SK-N-SH (cell line): ENCODE results near the gene DENND5B. TPM values are rescaled to one million over a fixed set of nuclear protein-coding genes. Genes with fewer than 3 reads are reported as not detected.

Experiments
- CTCF ChIA-PET: fragments of 300-600, 350-600 bp; formaldehyde crosslinking; extraction: SDS; loops from one replicate; lab custom pipeline; 2021; lab: Yijun Ruan, JAX
- POLR2A ChIA-PET: fragments of 350-600 bp; sonication (Branson Sonifier 250); formaldehyde crosslinking; extraction: SDS; loops from one replicate; lab custom pipeline; 2020; ENCODE audit warnings: antibody characterized with exemption, inconsistent platforms; lab: Yijun Ruan, JAX
- DNase-seq: peaks from one replicate; pipeline ENCODE4 v3.0.0; 2012
- H2AFZ ChIP-seq: fragments of 200-600 bp; sonication (generic); 2 replicates; pipeline ENCODE4 v1.8.1; 2016; ENCODE audit warnings: antibody characterized with exemption, mild to moderate bottlenecking, low read depth
- H3F3A ChIP-seq: fragments of 200-600 bp; sonication (generic); replicated peaks from 2 replicates; pipeline ENCODE3; 2016; ENCODE audit warnings: antibody characterized with exemption, mild to moderate bottlenecking; ENCODE audit not compliant: insufficient read depth
- H3K27ac ChIP-seq, 2 experiments: fragments of 200-500 bp in 1 of 2; fragments of 200-600 bp in 1 of 2; sonication (Bioruptor generic) in 1 of 2; sonication (generic), shearing (Covaris generic) in 1 of 2; 2 replicates each; pipeline versions ENCODE4 v1.5.1 to v1.6.1; 2014 to 2016; ENCODE audit warnings: low read depth in 2 of 2, inconsistent platforms in 1 of 2, low read length in 1 of 2, mild to moderate bottlenecking in 1 of 2, mixed read lengths in 1 of 2
- H3K27me3 ChIP-seq: fragments of 200-600 bp; sonication (generic), shearing (Covaris generic); 2 replicates; pipeline ENCODE4 v1.6.1; 2016; ENCODE audit warnings: mixed run types; ENCODE audit not compliant: insufficient read depth
- H3K36me3 ChIP-seq, 2 experiments: fragments of 200-500 bp in 1 of 2; fragments of 200-600 bp in 1 of 2; sonication (Bioruptor generic) in 1 of 2; sonication (generic) in 1 of 2; replicated peaks in 1 of 2; 2 replicates each; pipeline versions ENCODE3 to v1.5.1; 2014 to 2016; ENCODE audit warnings: low read length in 1 of 2, mild to moderate bottlenecking in 1 of 2; ENCODE audit not compliant: insufficient read depth in 2 of 2, control insufficient read depth in 1 of 2
- H3K4me1 ChIP-seq, 2 experiments: fragments of 200-500 bp in 1 of 2; fragments of 200-600 bp in 1 of 2; sonication (Bioruptor generic) in 1 of 2; sonication (generic), shearing (Covaris generic) in 1 of 2; 2 replicates each; pipeline versions ENCODE4 v1.5.1 to v1.6.1; 2014 to 2016; ENCODE audit warnings: low read depth in 1 of 2, low read length in 1 of 2, mixed run types in 1 of 2; ENCODE audit not compliant: insufficient read depth in 2 of 2, control insufficient read depth in 1 of 2
- H3K4me2 ChIP-seq: fragments of 200-600 bp; sonication (generic), shearing (Covaris generic); 2 replicates; pipeline ENCODE4 v1.6.1; 2017; ENCODE audit warnings: mixed run types
- H3K4me3 ChIP-seq, 2 experiments: fragments of 200-500 bp in 1 of 2; fragments of 200-600 bp in 1 of 2; sonication (Bioruptor generic) in 1 of 2; sonication (generic), shearing (Covaris generic) in 1 of 2; 2 replicates each; pipeline versions ENCODE4 v1.5.1 to v1.8.1; 2014 to 2016; ENCODE audit warnings: low read depth in 2 of 2, inconsistent platforms in 1 of 2, low read length in 1 of 2, mild to moderate bottlenecking in 1 of 2, mixed read lengths in 1 of 2, moderate library complexity in 1 of 2
- H3K79me2 ChIP-seq: fragments of 200-600 bp; sonication (generic); 2 replicates; pipeline ENCODE4 v1.8.1; 2017; ENCODE audit warnings: mild to moderate bottlenecking; ENCODE audit not compliant: insufficient read depth
- H3K9ac ChIP-seq: fragments of 200-600 bp; sonication (generic); 2 replicates; pipeline ENCODE4 v1.6.1; 2017; ENCODE audit warnings: mixed run types
- H3K9me2 ChIP-seq: fragments of 200-600 bp; sonication (generic); 2 replicates; pipeline ENCODE4 v1.6.1; 2017; ENCODE audit warnings: mixed run types
- H3K9me3 ChIP-seq: fragments of 200-600 bp; sonication (generic); 2 replicates; pipeline ENCODE4 v1.6.1; 2017; ENCODE audit warnings: mixed run types, mild to moderate bottlenecking, moderate library complexity
- H4K20me1 ChIP-seq: fragments of 200-600 bp; sonication (generic); 2 replicates; pipeline ENCODE4 v1.6.1; 2017; ENCODE audit warnings: mild to moderate bottlenecking, mixed run types; ENCODE audit not compliant: insufficient read depth
- CHD2 ChIP-seq: fragments of 150-350 bp; IDR thresholded peaks from 2 replicates; pipeline ENCODE4 v1.6.1; 2018; ENCODE audit warnings: low read length; ENCODE audit not compliant: partially characterized antibody
- CTCF ChIP-seq: fragments of 200-600 bp; sonication (generic); IDR thresholded peaks from 2 replicates; pipeline ENCODE4 v1.6.1; 2017; ENCODE audit warnings: antibody characterized with exemption, mild to moderate bottlenecking, moderate library complexity
- ELF1 ChIP-seq: IDR thresholded peaks from 2 replicates; pipeline ENCODE4 v1.4.0; 2012
- EP300 ChIP-seq, 2 experiments: IDR thresholded peaks; 2 replicates each; pipeline versions ENCODE4 v1.4.0 to v1.6.1; 2012; ENCODE audit warnings: borderline replicate concordance in 1 of 2, low read depth in 1 of 2, low read length in 1 of 2
- FOSL2 ChIP-seq: IDR thresholded peaks from 2 replicates; pipeline ENCODE4 v1.4.0; 2012; ENCODE audit warnings: low read depth, mild to moderate bottlenecking, moderate library complexity, borderline replicate concordance
- FOXJ3 ChIP-seq: sonication (generic); formaldehyde crosslinking; IDR thresholded peaks from 2 replicates; pipeline ENCODE4 v1.5.1; 2020; ENCODE audit warnings: mild to moderate bottlenecking, missing genetic modification reagents
- FOXM1 ChIP-seq: IDR thresholded peaks from 2 replicates; pipeline ENCODE4 v1.4.0; 2012; ENCODE audit warnings: low read depth, mild to moderate bottlenecking
- GATA2 ChIP-seq: sonication (generic); formaldehyde crosslinking; IDR thresholded peaks from 2 replicates; pipeline ENCODE4 v1.5.0; 2020; ENCODE audit warnings: mild to moderate bottlenecking, missing genetic modification reagents
- IRF3 ChIP-seq: fragments of 150-350 bp; IDR thresholded peaks from 2 replicates; pipeline ENCODE4 v1.6.1; 2016; ENCODE audit warnings: mild to moderate bottlenecking, low read depth, low read length
- MAX ChIP-seq: IDR thresholded peaks from 2 replicates; pipeline ENCODE4 v1.4.0; 2012; ENCODE audit warnings: low read depth
- MXI1 ChIP-seq: IDR thresholded peaks from 2 replicates; pipeline ENCODE4 v1.6.1; 2012; ENCODE audit warnings: mild to moderate bottlenecking, low read depth, low read length, improper control_type of control experiment
- NRF1 ChIP-seq: IDR thresholded peaks from 2 replicates; pipeline ENCODE4 v1.6.1; 2012; ENCODE audit warnings: low read depth, mild to moderate bottlenecking, low read length
- PBX3 ChIP-seq: IDR thresholded peaks from 2 replicates; pipeline ENCODE4; 2012
- RAD21 ChIP-seq: IDR thresholded peaks from 2 replicates; pipeline ENCODE4 v1.6.1; 2012; ENCODE audit warnings: mild to moderate bottlenecking, low read length
- REST ChIP-seq: IDR thresholded peaks from 2 replicates; pipeline ENCODE4 v1.6.1; 2012; ENCODE audit warnings: mild to moderate bottlenecking, low read depth, low read length, moderate library complexity
- RFX5 ChIP-seq: IDR thresholded peaks from 2 replicates; pipeline ENCODE4 v1.6.1; 2012; ENCODE audit warnings: mild to moderate bottlenecking, improper control_type of control experiment, low read length
- RXRA ChIP-seq: IDR thresholded peaks from 2 replicates; pipeline ENCODE4 v1.4.0; 2012; ENCODE audit warnings: low read depth, mild to moderate bottlenecking, borderline replicate concordance
- SMC3 ChIP-seq: IDR thresholded peaks from 2 replicates; pipeline ENCODE4 v1.6.1; 2012; ENCODE audit warnings: low read depth, low read length, improper control_type of control experiment
- TAF1 ChIP-seq: IDR thresholded peaks from 2 replicates; pipeline ENCODE4 v1.6.1; 2012; ENCODE audit warnings: low read depth, mild to moderate bottlenecking, low read length, moderate library complexity, borderline replicate concordance
- TEAD4 ChIP-seq: IDR thresholded peaks from 2 replicates; pipeline ENCODE4 v1.4.0; 2012; ENCODE audit warnings: mild to moderate bottlenecking, borderline replicate concordance; ENCODE audit not compliant: insufficient read depth
- YY1 ChIP-seq: IDR thresholded peaks from 2 replicates; pipeline ENCODE4 v1.4.0; 2012; ENCODE audit warnings: low read depth, mild to moderate bottlenecking
- ZBTB33 ChIP-seq: IDR thresholded peaks from 2 replicates; pipeline ENCODE4 v1.4.0; 2012; ENCODE audit warnings: low read depth, borderline replicate concordance
- WGBS: methylation state at CpG from one replicate; pipeline ENCODE4 v1.1.6; 2017; ENCODE audit warnings: low lambda C conversion rate; 5-methylcytosine and 5-hydroxymethylcytosine counted together
- polyA plus RNA-seq, 3 experiments: library from polyadenylated mRNA; depleted of rRNA; stranded (reverse); fragments of >200 nt; gene quantifications; 2 replicates each; pipeline ENCODE4 v1.2.3, GENCODE V29; 2012

The DENND5B gene
- polyA plus RNA-seq, 1 of the 3 experiments (the other 2 are of a cell fraction): 5.3 TPM

GRCh38 chr12:31506515-31507306 lies 84.2 kb downstream of the DENND5B start:
- H4K20me1 ChIP-seq: no peaks in the 10 kb centered on the region
- ChIA-PET CTCF (interaction anchor here (0.9 kb wide), 1 partner anchor 114 kb away, joined by 3 read pairs; no protein-coding TSS in a partner anchor), POLR2A (no interaction called here)
- no peak for DNase-seq
- H3K9me2 ChIP-seq: no peaks in the 10 kb centered on the region
- no peaks in the 10 kb centered on the region for H3K36me3 ChIP-seq
- peaks cover 6% of the 10 kb centered on the region; the same call in 1 of the 2 replicates for H3K9me3 ChIP-seq
- peaks cover 0 to 7% of the 10 kb centered on the region in 2 experiments; a peak in 2 of 4 replicates for H3K4me1 ChIP-seq
- peak overlapping the region; percentile 46 for H3K4me2 ChIP-seq
- peak overlapping the region; percentile 9; the same call in 1 of the 2 replicates for H3K9ac ChIP-seq
- peak overlapping the region; percentile 77 to 80 for H3K27ac ChIP-seq
- WGBS: 63% methylated on average over 9 of the region's 9 CpGs
- peaks cover 75% of the 10 kb centered on the region for H3K79me2 ChIP-seq
- H2AFZ ChIP-seq: no peak overlapping the region
- H3F3A ChIP-seq: peaks cover 25% of the 10 kb centered on the region
- H3K4me3 ChIP-seq: no peak overlapping the region
- no peaks in the 10 kb centered on the region for H3K27me3 ChIP-seq
- no peak for TF ChIP-seq IRF3
- TF ChIP-seq TAF1: no peak
- TF ChIP-seq NRF1: no peak
- no peak for TF ChIP-seq SMC3
- TF ChIP-seq RFX5: no peak
- peak; percentile 47; the same call in 1 of the 2 replicates for TF ChIP-seq RXRA
- no peak for TF ChIP-seq MAX
- TF ChIP-seq GATA2 (CRISPR knock-in tag): no peak
- TF ChIP-seq EP300 (IDR thresholded peaks at IDR 0.05; ENCODE audit: borderline replicate concordance in 1 of 2, low read depth in 1 of 2, low read length in 1 of 2): peak in 1 of 2 experiments; percentile 88; a peak in 2 of 4 replicates
- TF ChIP-seq PBX3: peak; percentile 88
- TF ChIP-seq REST: peak; percentile 8; the same call in 1 of the 2 replicates
- no peak for TF ChIP-seq CHD2
- no peak for TF ChIP-seq RAD21
- TF ChIP-seq FOSL2: peak; percentile 45; the same call in 1 of the 2 replicates
- TF ChIP-seq CTCF: no peak
- TF ChIP-seq FOXM1: no peak
- no peak for TF ChIP-seq FOXJ3
- no peak for TF ChIP-seq ZBTB33
- TF ChIP-seq MXI1: no peak
- TF ChIP-seq TEAD4: peak; percentile 86
- TF ChIP-seq YY1: no peak
- peak; percentile 51; the same call in 1 of the 2 replicates for TF ChIP-seq ELF1
